IMR-90 (cell line): Measurements from ENCODE around the gene PRKAR1B. TPM values are rescaled to one million over a fixed set of nuclear protein-coding genes. Genes with fewer than 3 reads are reported as not detected.

Experiments
- ATAC-seq: fragments of 200-7000 bp; cut with Tn5 transposase; 2 replicates; pipeline ENCODE4 v1.9.1; 2020; ENCODE audit warnings: low read depth, mild to moderate bottlenecking, moderate library complexity
- BruUV-seq: library from RNA; stranded (reverse); fragments of 400-500 nt; replicated peaks from 2 replicates; lab custom pipeline; 2021; lab: Mats Ljungman, UMichigan
- CTCF ChIA-PET: fragments of 300-600 bp; formaldehyde crosslinking; extraction: SDS; loops from one replicate; lab custom pipeline; 2021; ENCODE audit warnings: antibody characterized with exemption; lab: Yijun Ruan, JAX
- POLR2A ChIA-PET: fragments of 300-600 bp; sonication (Branson Sonifier 250); formaldehyde crosslinking; loops from one replicate; lab custom pipeline; 2022; ENCODE audit warnings: antibody characterized with exemption; ENCODE audit not compliant: unreplicated experiment; lab: Charles Lee
- DNase-seq: peaks from one replicate; pipeline ENCODE4 v3.0.0; 2013
- H2AFZ ChIP-seq: replicated peaks from 2 replicates; pipeline ENCODE3; 2013; ENCODE audit warnings: low read length, mild to moderate bottlenecking; ENCODE audit not compliant: poor library complexity
- H2AK5ac ChIP-seq: 2 replicates; pipeline ENCODE4 v1.6.1; 2013; ENCODE audit warnings: low read depth, low read length, inconsistent platforms
- H2AK9ac ChIP-seq: replicated peaks from 2 replicates; pipeline ENCODE3; 2013; ENCODE audit warnings: mild to moderate bottlenecking, low read depth, low read length, moderate library complexity; ENCODE audit not compliant: poor library complexity
- H2BK120ac ChIP-seq: 2 replicates; pipeline ENCODE4 v1.6.1; 2013; ENCODE audit warnings: low read depth, low read length, inconsistent platforms
- H2BK15ac ChIP-seq: 3 replicates; pipeline ENCODE4 v1.6.1; 2013; ENCODE audit warnings: low read depth, low read length, inconsistent platforms
- H2BK20ac ChIP-seq: 2 replicates; pipeline ENCODE4 v1.6.1; 2013; ENCODE audit warnings: low read depth, mild to moderate bottlenecking, inconsistent platforms, low read length, moderate library complexity
- H2BK5ac ChIP-seq: 2 replicates; pipeline ENCODE4 v1.6.1; 2013; ENCODE audit warnings: mild to moderate bottlenecking, low read depth, low read length, inconsistent platforms; ENCODE audit not compliant: poor library complexity, severe bottlenecking
- H3K14ac ChIP-seq: replicated peaks from 2 replicates; pipeline ENCODE4 v1.6.1; 2013; ENCODE audit warnings: low read depth, low read length, inconsistent platforms
- H3K18ac ChIP-seq: 2 replicates; pipeline ENCODE4 v1.6.1; 2013; ENCODE audit warnings: low read depth, low read length, control low read depth
- H3K23ac ChIP-seq: 2 replicates; pipeline ENCODE4 v1.6.1; 2013; ENCODE audit warnings: low read depth, low read length, inconsistent platforms
- H3K27ac ChIP-seq: 2 replicates; pipeline ENCODE4 v1.5.1; 2013; ENCODE audit warnings: mild to moderate bottlenecking, control low read depth, low read length; ENCODE audit not compliant: insufficient read depth
- H3K27me3 ChIP-seq: 2 replicates; pipeline ENCODE4 v1.6.1; 2013; ENCODE audit warnings: low read length; ENCODE audit not compliant: control insufficient read depth, insufficient read depth
- H3K36me3 ChIP-seq: 2 replicates; pipeline ENCODE4 v1.6.1; 2013; ENCODE audit warnings: low read length, mixed read lengths; ENCODE audit not compliant: control insufficient read depth, insufficient read depth
- H3K4ac ChIP-seq: 2 replicates; pipeline ENCODE4 v1.6.1; 2013; ENCODE audit warnings: low read depth, low read length, inconsistent platforms
- H3K4me1 ChIP-seq: 2 replicates; pipeline ENCODE4 v1.6.1; 2013; ENCODE audit warnings: low read length, mixed read lengths; ENCODE audit not compliant: control insufficient read depth, insufficient read depth
- H3K4me2 ChIP-seq: 2 replicates; pipeline ENCODE4 v1.6.1; 2013; ENCODE audit warnings: low read depth, mild to moderate bottlenecking, control low read depth, low read length, moderate library complexity
- H3K4me3 ChIP-seq: 2 replicates; pipeline ENCODE4 v1.5.1; 2013; ENCODE audit warnings: low read depth, mild to moderate bottlenecking, control low read depth, low read length, moderate library complexity; ENCODE audit not compliant: insufficient read depth
- H3K56ac ChIP-seq: 2 replicates; pipeline ENCODE4 v1.6.1; 2013; ENCODE audit warnings: low read length, inconsistent platforms; ENCODE audit not compliant: insufficient read depth; ENCODE audit errors: extremely low read depth
- H3K79me1 ChIP-seq, 2 experiments: 2 replicates each; pipeline ENCODE4 v1.6.1; 2013; ENCODE audit warnings: low read length in 2 of 2, inconsistent platforms in 1 of 2, low read depth in 1 of 2
- H3K9ac ChIP-seq: 2 replicates; pipeline ENCODE4 v1.6.1; 2013; ENCODE audit warnings: low read depth, low read length, control low read depth
- H3K9me1 ChIP-seq: 2 replicates; pipeline ENCODE4 v1.6.1; 2013; ENCODE audit warnings: low read length, inconsistent platforms; ENCODE audit not compliant: insufficient read depth
- H3K9me3 ChIP-seq: 2 replicates; pipeline ENCODE4 v1.6.1; 2013; ENCODE audit warnings: low read length; ENCODE audit not compliant: control insufficient read depth, insufficient read depth
- H4K20me1 ChIP-seq: 2 replicates; pipeline ENCODE4 v1.6.1; 2013; ENCODE audit warnings: low read length, inconsistent platforms; ENCODE audit not compliant: insufficient read depth
- H4K5ac ChIP-seq: 2 replicates; pipeline ENCODE4 v1.6.1; 2013; ENCODE audit warnings: mild to moderate bottlenecking, low read depth, low read length, control low read depth
- H4K8ac ChIP-seq, 2 experiments: 2 replicates each; pipeline ENCODE4 v1.6.1; 2013; ENCODE audit warnings: low read depth in 2 of 2, low read length in 2 of 2, control low read depth in 1 of 2, inconsistent platforms in 1 of 2
- H4K91ac ChIP-seq: 2 replicates; pipeline ENCODE4 v1.6.1; 2013; ENCODE audit warnings: low read depth, low read length, inconsistent platforms; ENCODE audit not compliant: insufficient read depth
- CHD1 ChIP-seq: IDR thresholded peaks from 2 replicates; pipeline ENCODE4 v1.6.1; 2012; ENCODE audit warnings: low read depth, low read length, improper control_type of control experiment
- MAFK ChIP-seq: IDR thresholded peaks from 2 replicates; pipeline ENCODE4 v1.6.1; 2012; ENCODE audit warnings: low read depth, low read length, improper control_type of control experiment
- MAZ ChIP-seq: IDR thresholded peaks from 2 replicates; pipeline ENCODE4 v1.6.1; 2012; ENCODE audit warnings: low read depth, mild to moderate bottlenecking, low read length, improper control_type of control experiment, moderate library complexity, borderline replicate concordance
- RAD21 ChIP-seq: IDR thresholded peaks from 2 replicates; pipeline ENCODE4 v1.6.1; 2012; ENCODE audit warnings: low read length, improper control_type of control experiment
- RCOR1 ChIP-seq: IDR thresholded peaks from 2 replicates; pipeline ENCODE4 v1.6.1; 2012; ENCODE audit warnings: mild to moderate bottlenecking, low read length, improper control_type of control experiment; ENCODE audit not compliant: insufficient replicate concordance
- RFX5 ChIP-seq: IDR thresholded peaks from 2 replicates; pipeline ENCODE4 v1.8.0; 2012; ENCODE audit warnings: low read depth, mild to moderate bottlenecking, low read length, moderate library complexity
- SMC3 ChIP-seq: fragments of 150-350 bp; IDR thresholded peaks from 2 replicates; pipeline ENCODE4 v1.6.1; 2016; ENCODE audit warnings: low read depth, mild to moderate bottlenecking, antibody characterized with exemption, low read length, moderate library complexity
- WGBS, 2 experiments: methylation state at CpG; one replicate each; pipeline versions ENCODE4 v1.1.5 to v1.1.7; 2013; ENCODE audit warnings: missing lambda C conversion rate in 2 of 2; ENCODE audit not compliant: insufficient read length in 1 of 2; ENCODE audit errors: extremely low coverage in 2 of 2; 5-methylcytosine and 5-hydroxymethylcytosine counted together
- dilution Hi-C: fragments of 300-500 bp; cut with HindIII; formaldehyde crosslinking; loops from one replicate; pipeline ENCODE4 v1.14.3; 2018; ENCODE audit warnings: low sequenced_read_pairs; ENCODE audit not compliant: unreplicated experiment
- in situ Hi-C: fragments of 300-500 bp; cut with MboI; formaldehyde crosslinking; loops from 3 replicates; pipeline ENCODE4 v1.14.3; 2019; ENCODE audit warnings: low sequenced_read_pairs, inconsistent platforms, mixed read lengths
- intact Hi-C: fragments of 100-400 bp; cut with micrococcal nuclease; formaldehyde crosslinking; loops from 2 replicates; pipeline ENCODE4 v1.10.0; 2022
- polyA plus RNA-seq, 3 experiments: library from polyadenylated mRNA; depleted of rRNA; stranded (reverse); fragments of >200 nt; gene quantifications; 2 replicates each; pipeline ENCODE4 v1.2.3, GENCODE V29; 2012; ENCODE audit warnings: low replicate concordance in 1 of 3
- total RNA-seq: library from RNA; depleted of rRNA; stranded (reverse); fragments of >200 nt; gene quantifications from 2 replicates; pipeline ENCODE4 v1.2.3, GENCODE V29; 2012

Gene PRKAR1B
- total and polyA plus RNA-seq, 2 of the 4 experiments (the other 2 are of a cell fraction): 15.2 to 20.2 TPM

DNA sequence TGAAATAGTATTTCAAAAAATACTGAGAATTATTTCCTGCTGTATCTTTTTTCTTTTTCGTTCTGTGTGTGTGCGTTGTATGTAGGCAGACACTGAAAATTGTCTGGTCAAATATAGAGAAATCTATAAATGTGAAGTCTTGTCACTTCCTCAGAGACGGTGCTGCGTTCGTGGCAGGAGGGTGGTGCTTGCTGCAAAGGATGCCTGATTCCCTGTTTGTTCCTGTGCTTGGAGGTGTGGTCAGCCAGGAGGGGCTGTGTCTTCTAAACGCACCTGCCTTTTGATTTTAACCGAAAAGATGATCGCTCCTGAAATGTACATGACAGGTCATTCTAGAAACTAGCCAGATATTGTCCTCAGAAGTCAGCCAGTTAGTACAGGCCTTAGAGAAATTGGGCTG is 32.5 kb upstream of the PRKAR1B start:
- 80% methylated on average over 1 of the region's 8 CpGs; no CpG with 5 or more reads in 1 of the 2 experiments for WGBS, 2 experiments
- H4K5ac ChIP-seq: no peak overlapping the region
- no peak overlapping the region for H4K91ac ChIP-seq
- TF ChIP-seq MAZ: no peak
- TF ChIP-seq RCOR1: no peak
- TF ChIP-seq RFX5: no peak
- TF ChIP-seq SMC3: no peak
- TF ChIP-seq MAFK: no peak
- no peak for TF ChIP-seq RAD21
- no peak for TF ChIP-seq CHD1
- no peaks in the 10 kb centered on the region; the same call in 1 of the 2 replicates for H3K9me1 ChIP-seq
- H3K9ac ChIP-seq: no peak overlapping the region
- H2BK15ac ChIP-seq: no peak overlapping the region
- H2AK5ac ChIP-seq: no peak overlapping the region
- in situ Hi-C loops (no loop called here), intact Hi-C loops (no loop called here), dilution Hi-C loops (no loop called here)
- no peak overlapping the region for H2BK5ac ChIP-seq
- H3K56ac ChIP-seq: no peak overlapping the region
- DNase-seq: no peak
- no peak overlapping the region for H3K27ac ChIP-seq
- no peak overlapping the region for H2AFZ ChIP-seq
- no peaks in the 10 kb centered on the region for H3K79me1 ChIP-seq
- no peaks in the 10 kb centered on the region for H3K9me3 ChIP-seq
- ATAC-seq: no peak
- no peak overlapping the region for H3K14ac ChIP-seq
- H3K23ac ChIP-seq: no peak overlapping the region
- H4K8ac ChIP-seq: no peak overlapping the region
- ChIA-PET POLR2A (interaction anchor here (0.6 kb wide), 1 partner anchor 28 kb away, joined by 3 read pairs; no protein-coding TSS in a partner anchor), CTCF (no interaction called here)
- no peaks in the 10 kb centered on the region for H3K27me3 ChIP-seq
- no peak overlapping the region for H2BK20ac ChIP-seq
- peaks cover 52% of the 10 kb centered on the region for H3K36me3 ChIP-seq
- no peak overlapping the region for H3K4ac ChIP-seq
- no peaks in the 10 kb centered on the region for H3K4me1 ChIP-seq
- no peak overlapping the region for H2AK9ac ChIP-seq
- H3K18ac ChIP-seq: no peak overlapping the region
- H4K20me1 ChIP-seq: no peaks in the 10 kb centered on the region
- no TSS peak for BruUV-seq
- H2BK120ac ChIP-seq: no peak overlapping the region
- H3K4me2 ChIP-seq: no peak overlapping the region
- no peak overlapping the region for H3K4me3 ChIP-seq
